ENCODE results near the gene FBL.

DNA sequence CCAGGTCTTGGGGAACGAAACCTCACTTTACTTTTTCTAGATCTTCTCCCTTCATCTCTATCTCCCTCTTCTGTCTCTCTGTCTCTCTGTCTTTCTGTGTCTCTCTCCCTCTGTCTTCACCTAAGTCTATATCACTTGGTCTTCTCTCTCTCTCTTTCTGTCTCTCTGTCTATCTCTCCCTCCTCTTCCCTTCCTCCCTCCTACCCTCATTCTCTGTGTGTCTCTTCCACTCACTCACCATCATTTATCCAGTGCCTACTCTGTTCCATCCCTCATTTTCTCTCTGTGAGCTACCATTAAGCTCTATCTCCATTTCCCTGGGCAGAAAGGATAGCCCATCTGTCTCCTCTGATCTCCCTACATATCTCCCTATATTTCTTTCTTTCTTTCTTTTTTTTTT, 32.2 kb upstream of the FBL start:
- TF ChIP-seq, protein P1, sequence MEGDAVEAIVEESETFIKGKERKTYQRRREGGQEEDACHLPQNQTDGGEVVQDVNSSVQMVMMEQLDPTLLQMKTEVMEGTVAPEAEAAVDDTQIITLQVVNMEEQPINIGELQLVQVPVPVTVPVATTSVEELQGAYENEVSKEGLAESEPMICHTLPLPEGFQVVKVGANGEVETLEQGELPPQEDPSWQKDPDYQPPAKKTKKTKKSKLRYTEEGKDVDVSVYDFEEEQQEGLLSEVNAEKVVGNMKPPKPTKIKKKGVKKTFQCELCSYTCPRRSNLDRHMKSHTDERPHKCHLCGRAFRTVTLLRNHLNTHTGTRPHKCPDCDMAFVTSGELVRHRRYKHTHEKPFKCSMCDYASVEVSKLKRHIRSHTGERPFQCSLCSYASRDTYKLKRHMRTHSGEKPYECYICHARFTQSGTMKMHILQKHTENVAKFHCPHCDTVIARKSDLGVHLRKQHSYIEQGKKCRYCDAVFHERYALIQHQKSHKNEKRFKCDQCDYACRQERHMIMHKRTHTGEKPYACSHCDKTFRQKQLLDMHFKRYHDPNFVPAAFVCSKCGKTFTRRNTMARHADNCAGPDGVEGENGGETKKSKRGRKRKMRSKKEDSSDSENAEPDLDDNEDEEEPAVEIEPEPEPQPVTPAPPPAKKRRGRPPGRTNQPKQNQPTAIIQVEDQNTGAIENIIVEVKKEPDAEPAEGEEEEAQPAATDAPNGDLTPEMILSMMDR (IDR thresholded peaks at IDR 0.05 in 2 of 3, conservative IDR thresholded peaks at IDR 0.05 in 1 of 3; ENCODE audit: borderline replicate concordance in 1 of 3, insufficient read depth in 1 of 3, low read depth in 2 of 3, low read length in 2 of 3): no peak
- TF ChIP-seq EZH2phosphoT487 (IDR thresholded peaks at IDR 0.05; ENCODE audit: borderline replicate concordance) (no peak), EZH2 (IDR thresholded peaks at IDR 0.05) (no peak), POLR2A (IDR thresholded peaks at IDR 0.05; ENCODE audit: borderline replicate concordance, extremely low read depth, insufficient read depth, insufficient read length) (no peak), SP1 (IDR thresholded peaks at IDR 0.05; ENCODE audit: low read depth) (no peak), MAX (IDR thresholded peaks at IDR 0.05) (no peak)

Data from HCT116 (cell line).